CD4-positive, alpha-beta T cell (primary cell): ENCODE data around the gene CACNA2D4. TPM values are rescaled to one million over a fixed set of nuclear protein-coding genes. Genes with fewer than 3 reads are reported as not detected.

Experiments
- ATAC-seq: fragments of 200-7000 bp; cut with Tn5 transposase; one replicate; pipeline ENCODE4 v1.10.0; 2022; ENCODE audit warnings: mild to moderate bottlenecking; ENCODE audit not compliant: poor library complexity
- CTCF ChIA-PET: fragments of 350-600 bp; sonication (Branson Sonifier 250); formaldehyde crosslinking; loops from one replicate; lab custom pipeline; 2021; ENCODE audit warnings: antibody characterized with exemption, inconsistent platforms; lab: Charles Lee
- POLR2A ChIA-PET: fragments of 350-600 bp; sonication (Branson Sonifier 250); formaldehyde crosslinking; loops from one replicate; lab custom pipeline; 2021; ENCODE audit warnings: antibody characterized with exemption, inconsistent platforms; lab: Charles Lee
- DNase-seq, 14 experiments: peaks; one replicate each; pipeline ENCODE4 v3.0.0-alpha.2; 2013 to 2020; ENCODE audit warnings: mixed read lengths in 2 of 14
- H3K27ac ChIP-seq, 2 donors: one replicate each; pipeline versions ENCODE4 v1.5.1 to v1.7.0; 2013; ENCODE audit warnings: low read length in 2 of 2, low read depth in 1 of 2, mild to moderate bottlenecking in 1 of 2
- H3K27me3 ChIP-seq, 2 experiments: 1 replicate in 1 of 2; 2 replicates in 1 of 2; pipeline versions ENCODE4 v1.6.1 to v1.7.0; 2013; ENCODE audit warnings: low read length in 2 of 2, control low read depth in 1 of 2, mild to moderate bottlenecking in 1 of 2, moderate library complexity in 1 of 2; ENCODE audit not compliant: insufficient read depth in 2 of 2, control insufficient read depth in 1 of 2
- H3K36me3 ChIP-seq: one replicate; pipeline ENCODE4 v1.6.1; 2013; ENCODE audit warnings: low read length, control low read depth; ENCODE audit not compliant: insufficient read depth
- H3K4me1 ChIP-seq: one replicate; pipeline ENCODE4 v1.6.1; 2013; ENCODE audit warnings: low read length, control low read depth; ENCODE audit not compliant: insufficient read depth
- H3K4me3 ChIP-seq: one replicate; pipeline ENCODE4 v1.5.1; 2013; ENCODE audit warnings: mild to moderate bottlenecking, low read length, moderate library complexity
- H3K9me3 ChIP-seq, 2 experiments: 1 replicate in 1 of 2; 2 replicates in 1 of 2; pipeline versions ENCODE4 v1.6.1 to v1.7.0; 2013; ENCODE audit warnings: low read length in 2 of 2, mild to moderate bottlenecking in 2 of 2, control low read depth in 1 of 2, moderate library complexity in 1 of 2; ENCODE audit not compliant: control insufficient read depth in 1 of 2, insufficient read depth in 1 of 2
- H3K27ac Mint-ChIP-seq: one replicate; pipeline ENCODE4 v1.8.0; 2020; ENCODE audit warnings: mixed read lengths
- H3K27me3 Mint-ChIP-seq: one replicate; pipeline ENCODE4 v1.8.0; 2021; ENCODE audit warnings: mixed read lengths
- H3K36me3 Mint-ChIP-seq: one replicate; pipeline ENCODE4 v1.8.0; 2021; ENCODE audit warnings: low read depth, mixed read lengths
- H3K4me1 Mint-ChIP-seq: one replicate; pipeline ENCODE4 v1.8.0; 2021; ENCODE audit warnings: low read depth, mixed read lengths
- H3K4me3 Mint-ChIP-seq: one replicate; pipeline ENCODE4 v1.8.0; 2020; ENCODE audit warnings: mild to moderate bottlenecking, mixed read lengths
- H3K9me3 Mint-ChIP-seq: one replicate; pipeline ENCODE4 v1.8.0; 2020; ENCODE audit warnings: mixed read lengths
- CTCF ChIP-seq: fragments of 200-600 bp; IDR thresholded peaks from one replicate; pipeline ENCODE4 v1.8.0; 2022; ENCODE audit warnings: antibody characterized with exemption, mild to moderate bottlenecking
- intact Hi-C, 2 experiments: fragments of 100-400 bp; cut with DNase I in 1 of 2; cut with micrococcal nuclease in 1 of 2; formaldehyde crosslinking; loops; one replicate each; pipeline versions ENCODE4 v1.15.1 to v1.9.0; 2023 to 2025; cut with DNase I, micrococcal nuclease
- total RNA-seq, 174 experiments: library from RNA in 2 of 174; stranded (reverse) in 2 of 174; gene quantifications; one replicate each; pipeline ENCODE4 v1.2.3 and lab custom pipeline; 2021 to 2026

Gene CACNA2D4
- total RNA-seq, 2 experiments from 2014 or later: 10.5 to 11.3 TPM

- no peaks in the 10 kb centered on the region for H3K27me3 ChIP-seq
- Mint-ChIP-seq H3K9me3 (no peaks in the 10 kb centered on the region), H3K4me1 (peaks cover 10% of the 10 kb centered on the region), H3K36me3 (peaks cover 48% of the 10 kb centered on the region), H3K27me3 (no peaks in the 10 kb centered on the region), H3K27ac (no peak overlapping the region), H3K4me3 (no peak overlapping the region)
- ChIA-PET CTCF (no interaction called here), POLR2A (no interaction called here)
- H3K4me3 ChIP-seq: no peak overlapping the region
- TF ChIP-seq CTCF: no peak
- intact Hi-C loops: no loop called here
- ATAC-seq (no peak), DNase-seq (no peak)
- H3K4me1 ChIP-seq: no peaks in the 10 kb centered on the region
- H3K27ac ChIP-seq: no peak overlapping the region
- H3K9me3 ChIP-seq: no peaks in the 10 kb centered on the region
- H3K36me3 ChIP-seq: peaks cover 25% of the 10 kb centered on the region
Observed at GRCh38 chr12:1769809-1770494, 148.5 kb downstream of the CACNA2D4 start.

DNA sequence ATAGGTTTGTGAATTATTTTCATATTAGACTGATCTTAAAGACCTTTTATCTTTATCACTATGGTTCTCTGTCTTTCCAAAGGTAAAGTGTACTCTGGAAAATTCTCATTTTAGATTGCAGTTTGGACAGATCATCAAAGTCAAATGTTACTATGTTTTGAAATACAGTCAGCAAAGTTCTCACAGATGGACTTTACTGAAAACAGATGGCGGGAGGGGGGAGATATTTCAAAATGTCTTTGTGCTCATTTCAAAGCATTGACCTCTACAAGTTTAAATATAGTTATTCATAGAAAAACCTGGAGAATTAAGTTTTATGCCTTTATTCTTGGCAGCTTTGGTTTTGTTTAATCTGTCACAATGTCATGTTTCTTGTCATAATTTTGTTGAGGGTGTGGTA lies 149.8 kb downstream of the CACNA2D4 start:
- intact Hi-C loops: no loop called here
- ATAC-seq: no peak
- no peaks in the 10 kb centered on the region for H3K9me3 ChIP-seq
- DNase-seq: no peak
- peaks cover 23% of the 10 kb centered on the region for H3K36me3 ChIP-seq
- Mint-ChIP-seq H3K9me3 (no peaks in the 10 kb centered on the region), H3K36me3 (peaks cover 39% of the 10 kb centered on the region), H3K4me1 (peaks cover 10% of the 10 kb centered on the region), H3K4me3 (no peak overlapping the region), H3K27ac (no peak overlapping the region), H3K27me3 (no peaks in the 10 kb centered on the region)
- ChIA-PET POLR2A (no interaction called here), CTCF (no interaction called here)
- H3K27ac ChIP-seq: no peak overlapping the region
- TF ChIP-seq CTCF: no peak
- H3K4me1 ChIP-seq: no peaks in the 10 kb centered on the region
- H3K4me3 ChIP-seq: no peak overlapping the region
- no peaks in the 10 kb centered on the region for H3K27me3 ChIP-seq

DNA sequence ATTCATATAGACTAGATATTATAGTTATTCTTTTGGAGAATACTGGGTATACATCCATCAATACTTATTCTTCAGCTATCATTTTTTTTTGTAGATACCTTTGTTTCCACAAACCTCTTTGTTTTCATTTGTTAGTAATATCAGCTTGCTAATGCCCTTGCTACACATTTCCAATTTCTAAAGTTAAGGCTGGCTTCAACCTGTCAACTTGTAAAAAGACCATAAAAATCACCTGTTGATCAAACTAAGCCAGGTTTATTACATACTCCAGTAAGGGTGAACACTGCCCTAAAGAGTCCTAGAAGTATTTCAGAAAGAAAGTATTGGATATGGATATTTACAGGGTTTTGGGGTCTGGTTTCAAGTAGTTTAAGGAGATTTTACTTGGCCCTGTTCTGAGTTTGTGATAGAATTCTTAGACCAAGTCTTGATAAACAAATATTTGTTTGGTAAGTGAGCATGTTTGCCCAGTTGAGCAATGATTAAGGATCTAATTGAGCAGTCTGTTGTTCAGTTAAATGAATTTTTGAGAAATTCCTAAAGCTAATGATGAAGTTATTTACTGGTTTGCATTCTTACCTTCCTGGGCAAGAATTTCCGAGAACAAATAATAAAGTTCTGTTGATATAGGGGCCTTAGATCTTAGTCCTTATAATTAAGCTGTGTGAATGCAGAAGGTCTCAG lies 150.9 kb downstream of the CACNA2D4 start:
- Mint-ChIP-seq H3K4me3 (no peak overlapping the region), H3K4me1 (peaks cover 10% of the 10 kb centered on the region), H3K27me3 (no peaks in the 10 kb centered on the region), H3K9me3 (no peaks in the 10 kb centered on the region), H3K27ac (no peak overlapping the region), H3K36me3 (peaks cover 34% of the 10 kb centered on the region)
- ATAC-seq: no peak
- no peak overlapping the region for H3K4me3 ChIP-seq
- DNase-seq: no peak
- H3K36me3 ChIP-seq: peaks cover 12% of the 10 kb centered on the region
- H3K9me3 ChIP-seq: no peaks in the 10 kb centered on the region
- intact Hi-C loops: no loop called here
- H3K27me3 ChIP-seq: no peaks in the 10 kb centered on the region
- no peak overlapping the region for H3K27ac ChIP-seq
- H3K4me1 ChIP-seq: no peaks in the 10 kb centered on the region
- ChIA-PET CTCF (interaction anchor here (2.3 kb wide), 1 partner anchor 173 kb away, joined by 6 read pairs; no protein-coding TSS in a partner anchor), POLR2A (no interaction called here)
- no peak for TF ChIP-seq CTCF
